NCI-H1694 treated with DMSO at 0.1 percent for 48 hours (cell line): ENCODE data around the gene SKP2.
"Not testable (repeated sequence)": the region's sequence is repeated elsewhere in the genome, so short reads cannot be mapped to it uniquely, and the experiment has no call there.

Source experiments
- DNase-seq: peaks from one replicate; lab custom pipeline; 2025; lab: John Stamatoyannopoulos, UW

The SKP2 gene

DNA sequence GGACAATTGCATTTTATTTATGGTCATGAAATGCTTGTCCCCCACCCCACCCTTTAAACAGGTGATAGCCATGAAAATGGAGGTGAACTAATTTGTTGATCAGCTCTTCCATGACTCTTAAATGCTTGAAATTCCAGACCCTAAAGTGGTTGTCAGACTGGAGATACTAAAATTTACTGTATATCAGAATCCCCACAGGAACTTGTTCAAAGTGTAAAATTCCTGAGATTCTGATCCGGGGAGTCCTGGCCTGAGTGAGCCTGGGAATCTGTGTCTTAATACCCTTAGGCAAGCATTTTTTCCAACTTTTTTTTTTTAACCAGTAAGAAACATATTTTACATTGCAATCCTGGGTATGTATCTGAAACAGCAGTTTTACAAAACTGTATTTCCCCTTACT, 4.7 kb downstream of the SKP2 start:
- DNase-seq: no peak

DNA sequence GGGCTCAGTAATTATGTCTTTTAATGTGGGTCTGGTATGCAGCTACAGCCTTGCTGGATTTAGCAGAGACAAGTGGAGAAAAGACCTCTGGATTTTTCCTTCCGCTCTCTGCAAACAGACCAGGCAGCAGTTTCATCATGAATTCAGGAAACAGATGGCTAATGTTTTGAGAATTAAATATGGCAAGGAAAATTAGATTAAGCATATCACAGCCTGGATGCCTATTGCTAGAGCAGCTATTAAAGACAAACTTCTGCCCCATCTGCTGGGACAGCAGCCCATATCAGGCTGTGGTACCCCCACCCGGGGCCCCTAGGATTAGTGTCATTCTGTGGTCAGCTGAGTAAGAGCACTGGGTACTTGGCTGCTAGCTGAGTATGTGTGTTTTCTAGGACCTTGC, 6.2 kb downstream of the SKP2 start:
- DNase-seq: peak; percentile 89

DNA sequence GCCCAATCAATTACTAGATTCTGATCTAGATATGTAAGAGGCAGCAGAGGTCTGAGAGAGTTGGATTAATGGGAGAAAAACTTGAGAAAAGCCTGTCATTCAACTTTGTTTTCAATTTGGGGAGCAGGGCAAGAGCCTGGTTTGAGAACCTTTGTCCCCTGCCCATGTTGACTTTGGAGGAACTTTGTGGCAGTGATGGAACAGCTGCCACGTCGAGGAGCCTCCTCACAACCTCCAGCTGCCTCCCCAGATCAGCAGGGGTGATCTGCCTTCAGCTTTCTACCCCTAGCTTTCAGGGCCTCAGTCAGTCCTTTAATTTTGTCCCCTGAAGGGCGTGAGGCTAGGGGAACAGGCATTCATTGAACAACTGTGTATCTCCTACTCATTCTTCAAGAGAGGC, 8.7 kb downstream of the SKP2 start:
- no peak for DNase-seq

DNA sequence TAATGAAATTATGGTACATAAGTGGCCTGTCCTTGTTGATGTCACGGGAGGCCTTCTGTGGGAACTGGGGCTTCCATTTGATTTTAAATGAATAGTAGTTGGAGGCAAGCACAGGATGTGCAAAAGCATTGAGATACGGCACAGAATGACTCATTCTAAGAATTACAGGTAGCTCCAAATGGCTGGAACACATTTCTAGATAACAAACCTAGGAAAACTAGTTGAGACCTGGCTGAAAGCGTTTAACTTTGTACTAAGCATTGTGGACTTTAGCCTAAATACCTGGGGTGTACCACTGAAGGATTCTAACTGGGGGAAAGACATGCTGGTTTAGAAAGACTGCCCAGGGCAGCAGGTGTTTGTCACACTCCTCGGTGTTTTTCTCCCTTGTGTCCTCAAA, 9.4 kb downstream of the SKP2 start:
- DNase-seq: no peak

DNA sequence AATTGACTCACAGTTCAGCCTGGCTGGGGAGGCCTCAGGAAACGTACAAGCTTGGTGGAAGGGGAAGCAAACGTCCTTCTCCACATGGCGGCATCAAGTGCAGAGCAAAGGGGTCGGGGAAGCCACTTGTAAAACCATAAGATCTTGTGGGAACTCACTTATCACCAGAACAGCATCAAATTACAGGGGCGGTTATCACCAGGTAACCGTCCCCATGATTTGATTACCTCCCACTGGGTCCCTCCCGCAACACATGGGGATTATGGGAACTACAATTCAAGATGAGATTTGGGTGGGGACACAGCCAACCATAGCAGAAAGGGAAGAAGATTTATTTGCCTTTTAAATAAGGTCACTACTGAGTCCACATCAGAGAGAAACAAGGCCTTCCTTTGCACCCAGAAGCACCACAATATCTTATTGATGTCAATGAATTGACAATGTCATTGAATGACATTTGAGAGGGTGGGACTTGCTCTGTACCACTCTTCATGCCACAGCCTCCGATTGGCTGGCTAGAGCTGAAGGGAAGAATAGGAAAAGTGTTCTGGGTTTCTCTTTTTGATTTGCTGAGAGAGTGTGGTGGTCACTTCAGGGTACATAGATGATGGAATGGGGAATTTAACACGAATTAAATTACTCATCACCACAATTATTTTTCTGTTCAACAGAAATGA, 11.0 kb downstream of the SKP2 start:
- no peak for DNase-seq

DNA sequence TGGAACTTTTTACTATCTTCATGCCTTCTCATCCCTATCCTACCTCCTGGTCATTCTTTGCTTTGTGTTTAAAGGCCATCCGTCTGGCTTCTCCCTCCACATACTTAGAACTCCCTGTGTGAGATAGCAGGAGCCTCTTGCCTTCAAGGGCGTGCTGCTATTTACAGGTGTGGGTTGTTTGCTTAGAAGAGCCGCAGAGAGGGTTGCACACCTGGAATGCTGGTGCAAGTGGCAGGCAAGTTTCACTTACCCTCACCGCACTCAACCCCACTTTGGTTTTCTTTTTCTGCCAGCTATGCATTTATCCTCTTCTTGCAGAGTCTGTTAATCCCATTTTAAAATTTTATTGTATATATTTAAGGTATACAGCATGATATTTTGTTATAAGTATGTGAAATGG, 12.6 kb downstream of the SKP2 start:
- no peak for DNase-seq

DNA sequence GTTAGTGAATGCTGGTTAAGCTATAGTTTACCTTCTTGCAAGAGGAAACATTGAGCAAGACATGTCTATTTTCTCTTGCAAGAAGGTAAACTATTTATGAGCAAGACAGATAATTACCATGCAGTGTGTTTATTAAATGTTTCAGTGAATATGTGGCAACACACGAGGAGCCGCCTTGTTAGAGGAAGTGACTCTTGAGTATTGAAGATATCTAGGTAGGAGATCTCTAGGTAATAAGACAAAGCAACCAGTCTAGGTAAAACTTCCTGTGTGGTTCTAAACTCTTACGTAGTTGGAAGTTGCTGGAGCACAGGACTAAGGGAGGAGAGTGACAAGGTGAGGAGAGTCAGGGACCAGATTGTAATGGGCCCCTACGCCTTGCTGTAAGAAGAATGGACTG, 16.8 kb downstream of the SKP2 start:
- no peak for DNase-seq

DNA sequence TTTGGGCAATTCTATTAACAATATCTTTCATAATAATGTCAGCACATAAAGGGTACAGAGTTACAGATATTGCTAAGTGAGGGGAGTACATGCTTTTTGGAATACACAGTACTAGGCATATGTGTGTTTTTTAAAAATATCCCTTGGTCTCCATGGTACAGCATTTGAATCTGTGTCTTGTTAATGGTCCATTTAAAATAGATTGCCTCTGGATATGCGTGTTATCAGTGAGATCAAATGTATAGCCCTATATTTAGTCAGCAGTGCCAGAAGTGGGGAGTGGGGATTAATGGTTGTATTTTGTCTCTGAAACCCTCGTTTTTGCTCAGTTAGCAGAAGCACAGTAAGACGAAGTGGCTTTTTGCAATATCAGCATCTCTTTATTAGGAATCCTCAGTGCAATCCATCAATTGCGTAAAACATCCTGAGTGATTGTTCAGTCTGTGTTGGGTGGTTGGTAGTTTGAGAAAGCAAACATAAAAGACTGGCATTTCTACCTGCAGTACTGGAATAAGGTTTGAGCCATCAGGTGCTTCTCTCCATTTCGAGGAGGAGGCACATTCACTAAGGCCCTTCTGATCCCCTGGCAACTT, 19.0 kb downstream of the SKP2 start:
- no peak for DNase-seq

DNA sequence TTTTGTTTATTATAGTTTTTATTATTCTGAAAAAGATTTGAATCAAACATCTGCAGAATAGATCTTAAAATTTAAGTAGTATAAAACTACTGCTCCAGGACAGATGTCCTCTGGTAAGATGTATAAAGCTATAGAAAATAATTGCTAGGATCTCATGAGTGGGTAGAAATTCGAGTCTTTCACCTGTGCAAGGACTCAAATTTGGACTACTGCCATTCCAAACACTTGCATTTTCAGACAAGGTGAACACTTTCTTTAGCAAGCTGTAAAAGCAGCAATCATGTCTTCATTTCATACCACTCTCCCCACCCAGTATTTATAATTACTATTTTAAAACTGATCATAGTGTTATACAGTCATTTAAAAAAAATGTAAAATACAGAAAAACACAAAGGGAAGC, 20.7 kb downstream of the SKP2 start:
- DNase-seq: no peak

DNA sequence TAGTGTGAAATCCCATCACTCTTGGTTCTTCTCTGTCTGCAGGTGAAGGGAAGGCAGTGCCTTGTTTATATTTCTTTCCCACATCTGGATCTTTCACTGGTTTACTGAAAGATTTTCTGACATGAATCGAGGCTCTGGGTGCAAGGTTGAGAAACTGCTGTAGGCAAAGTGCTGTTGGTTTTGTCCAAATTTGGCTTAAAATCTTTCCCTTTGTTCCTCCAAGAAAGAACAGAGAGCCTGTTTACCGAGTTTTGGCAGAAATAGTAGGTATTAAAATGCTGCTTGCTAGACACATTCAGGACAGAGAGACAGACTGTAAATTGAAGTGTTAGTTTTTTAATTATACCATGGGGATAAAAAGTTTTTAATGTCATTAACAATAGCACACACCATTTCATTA, 21.5 kb downstream of the SKP2 start:
- DNase-seq: no peak

DNA sequence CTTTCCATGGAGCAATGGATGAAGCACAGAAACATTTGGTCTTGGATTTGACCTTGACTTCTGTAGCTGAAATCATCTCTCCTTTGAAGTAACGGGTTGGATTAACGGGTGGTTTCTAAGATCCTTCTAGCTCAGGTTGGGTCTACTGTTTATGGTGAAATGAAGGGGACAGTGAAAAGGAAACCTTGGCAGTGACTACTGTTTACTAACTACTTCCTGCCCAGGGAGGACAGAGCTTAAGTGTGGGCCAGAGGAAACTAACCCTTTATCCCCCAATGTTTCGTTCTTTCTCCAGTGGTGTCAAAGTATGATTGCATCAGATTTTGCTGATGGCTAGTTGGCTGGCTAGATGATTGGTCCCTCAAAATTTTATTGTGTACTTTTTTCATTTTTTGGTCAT, 22.2 kb downstream of the SKP2 start:
- no peak for DNase-seq

DNA sequence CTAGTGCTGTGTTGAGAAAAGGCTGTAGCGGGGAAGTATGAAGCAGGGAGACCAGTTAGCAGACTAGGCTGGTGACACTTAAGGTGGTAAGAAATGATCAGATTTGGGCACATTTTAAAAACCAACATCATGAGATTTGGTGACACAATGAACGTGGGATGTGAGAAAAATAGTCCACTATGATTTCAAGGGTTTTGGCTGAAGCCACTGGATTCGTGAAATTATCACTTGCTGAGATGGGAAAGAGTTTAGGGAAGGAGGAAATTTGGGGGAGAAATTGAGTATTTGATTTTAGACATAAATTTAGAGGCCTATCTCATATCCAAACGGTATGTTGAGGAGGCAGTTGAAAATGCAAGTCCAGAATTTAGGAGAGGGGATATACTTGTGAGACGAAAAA, 23.1 kb downstream of the SKP2 start:
- DNase-seq: no peak

DNA sequence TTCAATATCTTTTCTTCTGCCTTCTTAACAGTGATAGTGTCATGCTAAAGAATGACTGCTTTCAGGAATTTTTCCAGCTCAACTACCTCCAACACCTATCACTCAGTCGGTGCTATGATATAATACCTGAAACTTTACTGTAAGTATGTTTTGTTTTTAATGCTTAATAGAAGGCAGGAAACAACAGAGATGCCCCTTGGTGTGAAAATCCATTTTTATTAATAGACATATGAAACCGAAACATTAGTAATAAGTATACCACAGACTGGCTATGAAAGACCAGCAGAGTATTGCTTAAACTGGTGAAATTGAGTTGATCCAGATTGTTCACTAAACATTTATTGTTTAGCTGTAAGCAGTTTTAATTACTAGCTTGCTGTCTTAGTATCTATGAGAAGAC, 25.2 kb downstream of the SKP2 start:
- DNase-seq: no peak

DNA sequence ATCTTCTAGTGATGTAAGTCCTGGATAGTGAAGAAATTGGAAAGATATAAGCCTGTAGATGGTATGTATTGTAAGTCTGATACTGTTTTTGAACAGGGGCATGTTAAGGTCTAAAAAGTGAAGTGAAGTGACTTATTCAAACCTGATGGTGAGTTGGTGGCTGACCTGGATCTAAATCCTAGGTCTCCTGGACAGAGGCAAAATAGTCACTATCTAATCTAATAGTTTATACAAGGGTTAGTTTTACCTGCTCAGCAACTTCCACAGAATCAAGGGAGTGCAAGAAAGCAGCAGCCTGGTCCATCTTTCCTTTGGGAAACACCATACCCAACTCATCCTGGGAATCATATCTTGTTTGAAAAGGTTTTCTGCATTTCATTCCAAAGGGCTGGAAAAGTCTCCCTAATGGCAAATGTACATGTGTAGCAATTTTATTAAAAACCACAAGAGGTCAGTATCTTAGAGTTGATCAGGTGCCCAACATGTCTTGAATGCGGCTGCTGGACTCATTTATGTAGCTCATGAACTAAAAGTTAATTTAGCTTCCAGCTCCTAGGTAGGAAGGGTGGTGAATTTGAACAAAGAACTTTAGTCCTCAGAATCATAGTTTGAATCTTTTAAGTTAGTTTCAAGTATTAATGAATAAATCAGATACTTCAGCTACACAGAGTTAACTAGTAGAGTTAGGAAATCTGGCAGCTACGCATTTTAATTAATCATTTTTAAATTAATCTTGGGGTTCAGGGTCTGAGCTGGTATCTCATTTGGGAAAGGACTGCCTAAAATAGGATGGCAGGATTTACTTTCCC, 26.0 kb downstream of the SKP2 start:
- DNase-seq: peak; percentile 64

DNA sequence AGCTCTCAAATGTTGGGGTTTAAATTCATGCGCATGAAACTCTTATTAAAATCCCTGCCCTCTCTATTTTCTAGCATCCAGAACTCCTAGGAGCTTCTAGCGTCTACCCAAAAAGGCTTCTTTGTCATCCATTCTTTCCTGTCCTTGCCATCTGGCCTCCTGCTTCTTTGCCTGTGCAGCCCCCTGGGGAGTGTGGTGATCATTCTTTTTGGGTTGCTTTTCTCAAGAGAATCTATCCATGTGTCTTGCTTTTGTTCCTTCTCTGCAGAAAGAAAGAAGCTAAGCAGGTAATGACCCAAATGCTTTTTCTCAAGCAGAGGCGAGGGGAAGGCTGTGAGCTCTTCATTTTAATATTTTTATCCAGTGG, 26.6 kb downstream of the SKP2 start:
- no peak for DNase-seq

DNA sequence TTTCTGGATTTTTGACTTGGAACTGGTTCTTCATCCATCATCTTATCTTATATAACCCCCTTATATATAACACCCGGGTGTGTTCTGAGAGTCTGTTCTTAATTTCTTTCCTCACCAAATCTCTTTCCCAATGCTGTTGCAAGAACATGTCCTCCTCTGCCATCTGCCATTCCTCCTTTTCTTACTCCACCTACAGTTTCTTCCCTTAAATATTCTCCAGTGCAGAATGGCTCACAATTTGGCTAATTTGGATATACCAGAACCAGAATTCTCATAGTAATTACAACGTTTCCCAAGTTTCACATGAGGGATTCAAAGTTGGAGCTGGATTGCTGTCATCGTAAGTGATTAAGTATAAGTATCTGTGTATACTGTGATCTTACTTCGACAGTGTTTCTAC, 28.0 kb downstream of the SKP2 start:
- no peak for DNase-seq

DNA sequence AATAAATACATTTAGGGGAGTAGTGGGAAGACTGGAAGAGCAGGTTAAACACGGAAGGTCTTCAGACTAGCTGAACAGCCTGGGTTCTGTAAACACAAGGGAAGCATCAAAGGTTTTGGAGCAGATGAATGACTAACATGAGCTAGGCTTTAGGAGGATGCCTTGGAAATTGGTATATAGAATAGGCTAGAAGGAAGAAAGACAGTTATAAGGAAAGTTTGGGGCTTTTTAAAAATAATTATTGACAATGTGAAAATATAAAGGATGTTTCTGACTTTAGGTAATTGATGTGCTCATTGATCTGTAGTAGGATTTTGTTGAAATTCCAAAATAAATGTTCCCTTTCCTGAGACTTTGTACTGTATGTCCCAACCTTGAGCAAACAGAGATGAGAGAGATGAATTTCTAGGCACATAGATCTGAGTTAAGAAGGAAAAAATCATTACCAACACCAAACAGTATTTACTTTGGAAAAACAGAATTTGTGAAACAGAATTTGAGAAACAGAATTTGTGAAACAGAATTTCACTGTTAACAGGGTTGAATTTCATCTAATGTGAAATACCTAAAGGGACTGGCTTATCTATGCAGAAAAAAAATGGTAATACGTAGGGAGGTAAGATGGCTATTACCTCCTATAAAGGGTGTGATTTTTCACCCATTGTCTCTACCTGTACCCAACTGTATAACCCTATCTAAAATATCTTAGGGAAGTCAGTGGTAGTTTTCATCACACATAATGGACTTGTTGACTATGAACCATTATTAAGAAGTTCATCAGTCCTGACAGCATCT, 28.8 kb downstream of the SKP2 start:
- DNase-seq: no peak

DNA sequence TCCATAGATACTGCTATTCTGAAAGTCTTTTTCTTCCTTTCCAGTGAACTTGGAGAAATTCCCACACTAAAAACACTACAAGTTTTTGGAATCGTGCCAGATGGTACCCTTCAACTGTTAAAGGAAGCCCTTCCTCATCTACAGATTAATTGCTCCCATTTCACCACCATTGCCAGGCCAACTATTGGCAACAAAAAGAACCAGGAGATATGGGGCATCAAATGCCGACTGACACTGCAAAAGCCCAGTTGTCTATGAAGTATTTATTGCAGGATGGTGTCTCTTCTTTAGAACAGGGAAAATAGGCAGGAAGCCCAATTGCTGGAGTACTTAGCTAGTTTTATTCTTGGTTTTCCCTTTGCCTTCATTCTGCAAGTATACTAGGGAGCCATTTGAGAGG, 29.9 kb downstream of the SKP2 start:
- DNase-seq: no peak

DNA sequence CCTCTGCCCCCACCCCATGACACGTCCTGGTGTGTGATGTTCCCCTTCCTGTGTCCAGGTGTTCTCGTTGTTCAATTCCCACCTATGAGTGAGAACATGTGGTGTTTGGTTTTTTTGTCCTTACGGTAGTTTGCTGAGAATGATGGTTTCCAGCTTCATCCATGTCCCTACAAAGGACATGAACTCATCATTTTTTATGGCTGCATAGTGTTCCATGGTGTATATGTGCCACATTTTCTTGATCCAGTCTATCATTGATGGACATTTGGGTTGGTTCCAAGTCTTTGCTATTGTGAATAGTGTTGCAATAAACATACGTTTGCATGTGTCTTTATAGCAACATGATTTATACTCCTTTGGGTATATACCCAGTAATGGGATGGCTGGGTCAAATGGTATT, 32.5 kb downstream of the SKP2 start:
- DNase-seq: not testable (repeated sequence)

DNA sequence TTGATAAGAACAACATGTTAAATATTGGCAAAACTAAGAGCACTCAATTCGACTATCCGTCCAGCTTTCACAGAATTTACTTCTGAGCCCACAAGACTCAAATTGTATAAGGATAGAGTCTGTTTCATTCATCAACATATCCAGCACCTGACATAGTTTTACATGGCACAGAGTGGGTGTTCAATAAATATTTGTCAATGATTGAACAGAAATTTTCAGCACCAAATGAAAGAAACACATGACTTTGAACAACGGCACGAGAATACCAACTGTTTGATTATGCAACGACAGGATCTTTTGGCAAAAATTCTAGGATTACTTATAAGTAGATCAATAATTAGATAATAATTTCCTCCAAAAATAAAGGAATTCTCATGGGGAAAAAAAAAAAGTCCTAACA, 41.8 kb downstream of the SKP2 start:
- no peak for DNase-seq

DNA sequence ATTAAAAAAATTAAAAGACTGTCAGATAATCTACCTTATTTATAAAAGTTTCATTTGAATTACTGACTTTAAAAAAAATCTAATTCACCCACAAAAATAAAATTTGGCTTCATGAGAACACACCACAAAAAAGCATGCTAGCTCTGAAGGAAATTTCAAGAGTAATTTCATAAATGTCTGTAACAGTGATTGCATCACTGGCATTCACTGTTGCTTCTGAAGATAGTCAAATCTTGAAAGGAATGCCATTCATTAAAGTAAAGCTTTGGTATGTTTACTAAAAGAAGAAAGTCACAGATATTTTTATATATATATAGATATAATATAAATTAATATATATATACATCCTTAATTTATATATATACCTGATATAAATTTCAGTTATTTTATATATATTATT, 46.4 kb downstream of the SKP2 start:
- no peak for DNase-seq

DNA sequence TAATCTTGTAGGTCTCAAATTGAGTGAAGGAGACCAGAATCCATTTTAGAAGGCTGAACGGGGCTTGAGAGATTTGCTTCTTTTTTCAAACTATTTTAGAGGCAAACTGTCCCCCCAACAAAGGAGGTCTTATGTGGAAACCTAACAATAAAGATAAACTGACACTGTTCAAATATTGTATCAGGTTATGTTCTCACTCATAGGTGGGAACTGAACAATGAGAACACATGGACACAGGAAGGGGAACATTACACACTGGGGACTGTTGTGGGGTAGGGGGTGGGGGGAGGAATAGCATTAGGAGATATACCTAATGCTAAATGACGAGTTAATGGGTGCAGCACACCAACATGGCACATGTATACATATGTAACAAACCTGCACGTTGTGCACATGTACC, 46.9 kb downstream of the SKP2 start:
- DNase-seq: not testable (repeated sequence)

DNA sequence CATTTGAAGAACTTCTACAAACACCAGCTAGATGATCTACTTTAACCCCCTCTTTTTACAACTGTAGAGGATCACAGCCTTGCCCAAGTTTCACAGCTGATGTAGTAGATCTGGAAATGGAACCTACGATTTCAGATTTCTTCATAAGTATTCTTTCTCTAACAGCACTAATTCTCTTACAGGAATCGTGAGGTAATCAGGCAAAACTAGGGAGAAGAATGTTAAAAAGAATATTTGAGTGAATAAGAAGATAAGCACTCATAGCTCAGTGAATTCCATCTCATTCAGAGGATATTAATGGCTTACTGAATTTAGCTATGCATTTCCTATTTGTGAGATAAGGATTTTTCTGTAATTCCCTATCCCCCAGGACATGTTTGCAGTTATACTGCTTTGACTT, 47.7 kb downstream of the SKP2 start:
- DNase-seq: no peak
